A549 (cell line): ENCODE results near the gene BCL6.

Experiments used
- BCL3 ChIP-seq: fragments of >200 bp; sonication (Bioruptor Twin); formaldehyde crosslinking; IDR thresholded peaks from 3 replicates; pipeline ENCODE4 v1.6.1; 2016
- CEBPB ChIP-seq, 2 experiments: fragments of >200 bp in 1 of 2; sonication (Bioruptor Twin) in 1 of 2; formaldehyde crosslinking in 1 of 2; IDR thresholded peaks; 2 replicates each; pipeline ENCODE4 v1.6.1; 2012 to 2016
- CTCF ChIP-seq: fragments of >200 bp; sonication (Bioruptor Twin); formaldehyde crosslinking; IDR thresholded peaks from 3 replicates; pipeline ENCODE4 v1.5.1; 2016
- EP300 ChIP-seq, 2 experiments: fragments of >200 bp; sonication (Bioruptor Twin); formaldehyde crosslinking; IDR thresholded peaks; 2 replicates in 1 of 2; 3 replicates in 1 of 2; pipeline ENCODE4 v1.6.1; 2016 to 2017
- FOSB ChIP-seq: fragments of 250-450 bp; sonication (Bioruptor Pico); IDR thresholded peaks from 2 replicates; pipeline ENCODE4 v1.5.0; 2020; ENCODE audit warnings: mild to moderate bottlenecking, moderate library complexity
- GATA3 ChIP-seq: IDR thresholded peaks from 2 replicates; pipeline ENCODE4 v1.6.1; 2012; ENCODE audit warnings: borderline replicate concordance
- MAX ChIP-seq: IDR thresholded peaks from 2 replicates; pipeline ENCODE4 v1.6.1; 2012
- NPAS2 ChIP-seq: fragments of 250-450 bp; sonication (Bioruptor Pico); IDR thresholded peaks from 2 replicates; pipeline ENCODE4 v1.8.0; 2022; ENCODE audit warnings: mild to moderate bottlenecking, moderate library complexity, borderline replicate concordance
- PHF8 ChIP-seq: fragments of 200-600 bp; sonication (generic); IDR thresholded peaks from 2 replicates; pipeline ENCODE4 v1.6.1; 2016; ENCODE audit warnings: low read depth, mild to moderate bottlenecking, antibody characterized with exemption, moderate library complexity, borderline replicate concordance
- POLR2A ChIP-seq: IDR thresholded peaks from 2 replicates; pipeline ENCODE4 v1.6.1; 2012; ENCODE audit warnings: mild to moderate bottlenecking, low read length
- RARB ChIP-seq: fragments of 250-450 bp; sonication (Bioruptor Pico); IDR thresholded peaks from 2 replicates; pipeline ENCODE4 v1.8.0; 2021; ENCODE audit warnings: mild to moderate bottlenecking, moderate library complexity
- RFX5 ChIP-seq: fragments of 450-650 bp; IDR thresholded peaks from 2 replicates; pipeline ENCODE4 v1.7.1; 2014; ENCODE audit warnings: antibody characterized with exemption, mild to moderate bottlenecking, moderate library complexity
- SMC3 ChIP-seq: fragments of >200 bp; sonication (Bioruptor Twin); formaldehyde crosslinking; IDR thresholded peaks from 3 replicates; pipeline ENCODE4 v1.6.1; 2018; ENCODE audit warnings: inconsistent platforms
- TF ChIP-seq, protein P1 (sequence below): fragments of 200-600 bp; sonication (generic); IDR thresholded peaks from 2 replicates; pipeline ENCODE4 v1.6.1; 2016; ENCODE audit warnings: antibody characterized with exemption, mild to moderate bottlenecking, moderate library complexity

GRCh38 chr3:187684880-187685279 is 60.4 kb downstream of the BCL6 start:
- TF ChIP-seq CTCF (no peak), CEBPB (IDR thresholded peaks at IDR 0.05) (no peak), POLR2A (no peak), NPAS2 (CRISPR knock-in tag) (no peak), EP300 (IDR thresholded peaks at IDR 0.05) (no peak), MAX (no peak), RARB (CRISPR knock-in tag) (no peak), RFX5 (no peak), GATA3 (no peak), SMC3 (no peak), PHF8 (no peak), BCL3 (no peak), FOSB (CRISPR knock-in tag) (no peak)
- TF ChIP-seq, protein P1, sequence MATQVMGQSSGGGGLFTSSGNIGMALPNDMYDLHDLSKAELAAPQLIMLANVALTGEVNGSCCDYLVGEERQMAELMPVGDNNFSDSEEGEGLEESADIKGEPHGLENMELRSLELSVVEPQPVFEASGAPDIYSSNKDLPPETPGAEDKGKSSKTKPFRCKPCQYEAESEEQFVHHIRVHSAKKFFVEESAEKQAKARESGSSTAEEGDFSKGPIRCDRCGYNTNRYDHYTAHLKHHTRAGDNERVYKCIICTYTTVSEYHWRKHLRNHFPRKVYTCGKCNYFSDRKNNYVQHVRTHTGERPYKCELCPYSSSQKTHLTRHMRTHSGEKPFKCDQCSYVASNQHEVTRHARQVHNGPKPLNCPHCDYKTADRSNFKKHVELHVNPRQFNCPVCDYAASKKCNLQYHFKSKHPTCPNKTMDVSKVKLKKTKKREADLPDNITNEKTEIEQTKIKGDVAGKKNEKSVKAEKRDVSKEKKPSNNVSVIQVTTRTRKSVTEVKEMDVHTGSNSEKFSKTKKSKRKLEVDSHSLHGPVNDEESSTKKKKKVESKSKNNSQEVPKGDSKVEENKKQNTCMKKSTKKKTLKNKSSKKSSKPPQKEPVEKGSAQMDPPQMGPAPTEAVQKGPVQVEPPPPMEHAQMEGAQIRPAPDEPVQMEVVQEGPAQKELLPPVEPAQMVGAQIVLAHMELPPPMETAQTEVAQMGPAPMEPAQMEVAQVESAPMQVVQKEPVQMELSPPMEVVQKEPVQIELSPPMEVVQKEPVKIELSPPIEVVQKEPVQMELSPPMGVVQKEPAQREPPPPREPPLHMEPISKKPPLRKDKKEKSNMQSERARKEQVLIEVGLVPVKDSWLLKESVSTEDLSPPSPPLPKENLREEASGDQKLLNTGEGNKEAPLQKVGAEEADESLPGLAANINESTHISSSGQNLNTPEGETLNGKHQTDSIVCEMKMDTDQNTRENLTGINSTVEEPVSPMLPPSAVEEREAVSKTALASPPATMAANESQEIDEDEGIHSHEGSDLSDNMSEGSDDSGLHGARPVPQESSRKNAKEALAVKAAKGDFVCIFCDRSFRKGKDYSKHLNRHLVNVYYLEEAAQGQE, result no peak
